K562 (cell line): ENCODE data around the gene FAM20B. TPM values are rescaled to one million over a fixed set of nuclear protein-coding genes. Genes with fewer than 3 reads are reported as not detected.

ENCODE experiments used
- BCL6 ChIP-seq: fragments of 250-450 bp; sonication (Bioruptor Pico); IDR thresholded peaks from 2 replicates; pipeline ENCODE4 v1.4.0; 2020
- CSDE1 ChIP-seq, 2 experiments: fragments of 450-650 bp; IDR thresholded peaks; 2 replicates each; pipeline ENCODE4 v1.6.1; 2016; ENCODE audit warnings: mild to moderate bottlenecking in 1 of 2
- E2F6 ChIP-seq, 2 experiments: IDR thresholded peaks; 2 replicates each; pipeline ENCODE4 v1.6.1; 2011; ENCODE audit warnings: borderline replicate concordance in 1 of 2, control low read depth in 1 of 2, low read depth in 1 of 2, low read length in 1 of 2, mild to moderate bottlenecking in 1 of 2, mixed read lengths in 1 of 2, moderate library complexity in 1 of 2; ENCODE audit not compliant: insufficient read depth in 1 of 2, insufficient read length in 1 of 2, poor library complexity in 1 of 2, severe bottlenecking in 1 of 2; ENCODE audit errors: extremely low read depth in 1 of 2
- GMEB1 ChIP-seq: fragments of 250-450 bp; sonication (Bioruptor Pico); IDR thresholded peaks from 2 replicates; pipeline ENCODE4 v1.4.0; 2020; ENCODE audit warnings: mild to moderate bottlenecking
- KLF6 ChIP-seq: fragments of 250-450 bp; sonication (Bioruptor Pico); IDR thresholded peaks from 2 replicates; pipeline ENCODE4 v1.4.0; 2020; ENCODE audit warnings: mild to moderate bottlenecking, moderate library complexity, borderline replicate concordance
- MED1 ChIP-seq: sonication (generic); formaldehyde crosslinking; IDR thresholded peaks from 2 replicates; pipeline ENCODE4 v1.8.1; 2023; ENCODE audit warnings: missing genetic modification reagents, borderline replicate concordance
- MYNN ChIP-seq, 2 experiments: sonication (generic); formaldehyde crosslinking in 1 of 2; IDR thresholded peaks; 2 replicates each; pipeline versions ENCODE4 v1.5.0 to v1.6.1; 2016 to 2020; ENCODE audit warnings: antibody characterized with exemption in 1 of 2, missing genetic modification reagents in 1 of 2
- NCOA4 ChIP-seq: fragments of 450-650 bp; IDR thresholded peaks from 2 replicates; pipeline ENCODE4 v1.6.1; 2018; ENCODE audit warnings: mild to moderate bottlenecking; ENCODE audit not compliant: partially characterized antibody
- POLR2H ChIP-seq: IDR thresholded peaks from 2 replicates; pipeline ENCODE4 v1.6.1; 2016; ENCODE audit warnings: missing genetic modification characterization, low read depth, mild to moderate bottlenecking, control low read depth, missing compliant biosample characterization, moderate library complexity
- SMARCE1 ChIP-seq: fragments of 450-650 bp; IDR thresholded peaks from 2 replicates; pipeline ENCODE4 v1.7.1; 2016; ENCODE audit warnings: mild to moderate bottlenecking
- SNAPC5 ChIP-seq: fragments of 250-450 bp; sonication (Bioruptor Pico); IDR thresholded peaks from 2 replicates; pipeline ENCODE4 v1.8.0; 2021; ENCODE audit warnings: moderate library complexity, mild to moderate bottlenecking, inconsistent platforms
- TAL1 ChIP-seq: fragments of 450-650 bp; IDR thresholded peaks from 2 replicates; pipeline ENCODE4 v1.6.1; 2016; ENCODE audit warnings: mild to moderate bottlenecking
- TCF7L2 ChIP-seq: fragments of 150-350 bp; IDR thresholded peaks from 2 replicates; pipeline ENCODE4 v1.6.1; 2016; ENCODE audit warnings: low read depth, mild to moderate bottlenecking, low read length, moderate library complexity
- TFAP4 ChIP-seq: sonication (generic); formaldehyde crosslinking; IDR thresholded peaks from 2 replicates; pipeline ENCODE4 v1.8.0; 2022; ENCODE audit warnings: missing genetic modification reagents, mild to moderate bottlenecking, moderate library complexity, borderline replicate concordance
- ZBTB17 ChIP-seq: fragments of 450-650 bp; formaldehyde crosslinking; IDR thresholded peaks from 2 replicates; pipeline ENCODE4 v1.4.0; 2020; ENCODE audit warnings: mild to moderate bottlenecking
- ZFP30 ChIP-seq: fragments of 250-450 bp; sonication (Bioruptor Pico); IDR thresholded peaks from 2 replicates; pipeline ENCODE4 v1.8.0; 2022; ENCODE audit warnings: moderate library complexity, mild to moderate bottlenecking, inconsistent platforms, borderline replicate concordance
- ZKSCAN8 ChIP-seq: fragments of 200-800 bp; sonication (Bioruptor generic); IDR thresholded peaks from 2 replicates; pipeline ENCODE4 v1.6.1; 2016; ENCODE audit warnings: missing genetic modification characterization, missing compliant biosample characterization
- ZNF253 ChIP-seq: fragments of 250-450 bp; sonication (Bioruptor Pico); conservative IDR thresholded peaks from 2 replicates; pipeline ENCODE4 v1.6.1; 2021; ENCODE audit warnings: mild to moderate bottlenecking
- ZNF586 ChIP-seq: fragments of 450-650 bp; formaldehyde crosslinking; conservative IDR thresholded peaks from 2 replicates; pipeline ENCODE4 v1.4.0; 2020; ENCODE audit warnings: mild to moderate bottlenecking, moderate library complexity
- polyA plus RNA-seq, 8 experiments: library from polyadenylated mRNA; depleted of rRNA in 4 of 8; stranded (reverse) in 5 of 8; unstranded in 3 of 8; fragments of >200 nt; fragmentation: Nextera tagmentation in 2 of 8; fragmentation: Illumina TruSeq in 1 of 8; extraction: Ambion mirVana in 2 of 8; extraction: Trizol in 1 of 8; gene quantifications; 2 replicates each; pipeline versions ENCODE4 v1.2.1 to v1.2.3, GENCODE V29; 2011 to 2014; ENCODE audit warnings: inconsistent platforms in 1 of 8, missing spikeins in 1 of 8
- total RNA-seq, 7 experiments: library from RNA; depleted of rRNA in 6 of 7; stranded (reverse); fragments of >200 nt in 6 of 7; fragmentation: Illumina TruSeq in 2 of 7; extraction: Trizol in 2 of 7; gene quantifications; 2 replicates each; pipeline versions ENCODE4 v1.2.1 to v1.2.3, GENCODE V29; 2011 to 2021; ENCODE audit warnings: low replicate concordance in 1 of 7
- TF ChIP-seq, protein P1 (sequence below): fragments of 450-650 bp; IDR thresholded peaks from 2 replicates; pipeline ENCODE4 v1.7.0; 2016; ENCODE audit warnings: borderline replicate concordance
- TF ChIP-seq, protein P2 (sequence below): fragments of 250-450 bp; sonication (Bioruptor Pico); IDR thresholded peaks from 2 replicates; pipeline ENCODE4 v1.8.0; 2022; ENCODE audit warnings: moderate library complexity, mild to moderate bottlenecking, inconsistent platforms

Gene FAM20B
- total and polyA plus RNA-seq, 9 of the 15 experiments (the other 6 are each of a cell fraction or from before 2014, with no cell fraction given), result 7.2 to 67.5 (median 42.9) TPM

DNA sequence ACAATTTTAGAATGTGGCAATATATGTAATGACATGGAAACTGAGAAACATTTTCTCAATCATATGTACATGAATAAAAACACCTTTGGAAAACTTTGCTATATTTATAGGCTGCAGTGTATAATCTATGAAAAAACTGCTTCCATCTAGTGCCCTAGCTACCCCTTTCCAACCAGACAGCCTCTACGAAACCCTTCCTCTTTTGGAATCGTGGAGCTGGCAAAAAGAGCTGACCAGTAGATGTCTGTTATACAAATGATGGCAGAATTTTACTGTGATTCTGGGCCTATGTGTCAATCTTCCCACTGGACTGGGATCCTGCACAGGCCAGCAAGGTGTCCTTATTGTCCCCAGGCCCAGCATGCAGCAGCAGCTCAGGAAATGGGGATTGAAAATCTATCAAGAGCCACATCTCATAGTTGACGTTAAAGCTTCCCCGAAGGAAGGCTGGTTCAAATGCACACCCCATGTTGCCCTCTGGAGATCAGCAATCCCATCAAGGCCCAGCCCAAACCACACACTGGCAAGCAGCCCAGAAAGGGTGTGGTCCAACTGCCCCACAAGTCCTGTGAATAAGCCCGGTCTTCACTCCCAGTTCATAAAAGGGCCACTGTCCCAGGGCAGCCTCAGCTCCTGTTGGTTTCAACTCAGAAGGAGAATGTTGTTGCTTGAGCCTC, 8.8 kb upstream of the FAM20B start (continued):
- TF ChIP-seq TCF7L2, result no peak
- TF ChIP-seq SMARCE1, result peak; percentile 92
- TF ChIP-seq ZNF253 (CRISPR knock-in tag), result no peak
- peak; percentile 77 for TF ChIP-seq KLF6 (CRISPR knock-in tag)
- TF ChIP-seq ZNF586, result no peak
- no peak for TF ChIP-seq ZBTB17
- TF ChIP-seq SNAPC5 (CRISPR knock-in tag), result no peak
- TF ChIP-seq TAL1, result no peak
- TF ChIP-seq, protein P1, sequence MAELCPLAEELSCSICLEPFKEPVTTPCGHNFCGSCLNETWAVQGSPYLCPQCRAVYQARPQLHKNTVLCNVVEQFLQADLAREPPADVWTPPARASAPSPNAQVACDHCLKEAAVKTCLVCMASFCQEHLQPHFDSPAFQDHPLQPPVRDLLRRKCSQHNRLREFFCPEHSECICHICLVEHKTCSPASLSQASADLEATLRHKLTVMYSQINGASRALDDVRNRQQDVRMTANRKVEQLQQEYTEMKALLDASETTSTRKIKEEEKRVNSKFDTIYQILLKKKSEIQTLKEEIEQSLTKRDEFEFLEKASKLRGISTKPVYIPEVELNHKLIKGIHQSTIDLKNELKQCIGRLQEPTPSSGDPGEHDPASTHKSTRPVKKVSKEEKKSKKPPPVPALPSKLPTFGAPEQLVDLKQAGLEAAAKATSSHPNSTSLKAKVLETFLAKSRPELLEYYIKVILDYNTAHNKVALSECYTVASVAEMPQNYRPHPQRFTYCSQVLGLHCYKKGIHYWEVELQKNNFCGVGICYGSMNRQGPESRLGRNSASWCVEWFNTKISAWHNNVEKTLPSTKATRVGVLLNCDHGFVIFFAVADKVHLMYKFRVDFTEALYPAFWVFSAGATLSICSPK, result no peak
- no peak for TF ChIP-seq ZFP30
- TF ChIP-seq, protein P2, sequence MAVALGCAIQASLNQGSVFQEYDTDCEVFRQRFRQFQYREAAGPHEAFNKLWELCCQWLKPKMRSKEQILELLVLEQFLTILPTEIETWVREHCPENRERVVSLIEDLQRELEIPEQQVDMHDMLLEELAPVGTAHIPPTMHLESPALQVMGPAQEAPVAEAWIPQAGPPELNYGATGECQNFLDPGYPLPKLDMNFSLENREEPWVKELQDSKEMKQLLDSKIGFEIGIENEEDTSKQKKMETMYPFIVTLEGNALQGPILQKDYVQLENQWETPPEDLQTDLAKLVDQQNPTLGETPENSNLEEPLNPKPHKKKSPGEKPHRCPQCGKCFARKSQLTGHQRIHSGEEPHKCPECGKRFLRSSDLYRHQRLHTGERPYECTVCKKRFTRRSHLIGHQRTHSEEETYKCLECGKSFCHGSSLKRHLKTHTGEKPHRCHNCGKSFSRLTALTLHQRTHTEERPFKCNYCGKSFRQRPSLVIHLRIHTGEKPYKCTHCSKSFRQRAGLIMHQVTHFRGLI (CRISPR knock-in tag), result 0 out of 2 replicates have a peak, but pooled peaks have one; percentile 3
- TF ChIP-seq BCL6 (CRISPR knock-in tag), result no peak
- peak; percentile 7; the same call in 1 of the 2 replicates for TF ChIP-seq ZKSCAN8
- no peak for TF ChIP-seq CSDE1 (IDR thresholded peaks at IDR 0.05)
- TF ChIP-seq MED1 (CRISPR knock-in tag), result no peak
- TF ChIP-seq MYNN (IDR thresholded peaks at IDR 0.05), result peak; percentile 97
- no peak for TF ChIP-seq MYNN (CRISPR knock-in tag; IDR thresholded peaks at IDR 0.05)
- no peak for TF ChIP-seq POLR2H
- no peak for TF ChIP-seq E2F6 (IDR thresholded peaks at IDR 0.05; ENCODE audit: borderline replicate concordance in 1 of 2, extremely low read depth in 1 of 2, insufficient read depth in 1 of 2, insufficient read length in 1 of 2, low read depth in 1 of 2, low read length in 1 of 2, poor library complexity in 1 of 2, severe bottlenecking in 1 of 2)
- no peak for TF ChIP-seq NCOA4
- TF ChIP-seq TFAP4 (CRISPR knock-in tag), result peak; percentile 57; the same call in 1 of the 2 replicates
- TF ChIP-seq GMEB1 (CRISPR knock-in tag), result no peak
